ENCODE measurements around the gene ZGLP1.

ZGLP1 gene

GRCh38 chr19:10269333-10270179, 40.1 kb downstream of the ZGLP1 start:
- H3K4me3 Mint-ChIP-seq, result peak overlapping the region; percentile 36
- peaks cover 70% of the 10 kb centered on the region for H3K27me3 Mint-ChIP-seq (ENCODE audit: low read depth, poor library complexity)
- no peaks in the 10 kb centered on the region for H3K9me3 Mint-ChIP-seq
- DNase-seq, result peak; percentile 89
- no peak overlapping the region for H3K27ac Mint-ChIP-seq
- TF ChIP-seq CTCF (IDR thresholded peaks at IDR 0.05), result peak; percentile 93
- H3K36me3 Mint-ChIP-seq (ENCODE audit: low read depth), result no peaks in the 10 kb centered on the region
- no peaks in the 10 kb centered on the region for H3K4me1 Mint-ChIP-seq

- Mint-ChIP-seq H3K27ac (no peak overlapping the region), H3K4me1 (no peaks in the 10 kb centered on the region), H3K36me3 (ENCODE audit: low read depth) (no peaks in the 10 kb centered on the region), H3K9me3 (no peaks in the 10 kb centered on the region), H3K27me3 (ENCODE audit: low read depth, poor library complexity) (peaks cover 57% of the 10 kb centered on the region), H3K4me3 (no peak overlapping the region)
- DNase-seq, result no peak
- no peak for TF ChIP-seq CTCF (IDR thresholded peaks at IDR 0.05)
Measured at GRCh38 chr19:10268071-10268470, 41.5 kb downstream of the ZGLP1 start.

GRCh38 chr19:10266706-10267105, 42.9 kb downstream of the ZGLP1 start:
- H3K4me3 Mint-ChIP-seq, result no peak overlapping the region
- no peak overlapping the region for H3K27ac Mint-ChIP-seq
- TF ChIP-seq CTCF (IDR thresholded peaks at IDR 0.05), result no peak
- H3K4me1 Mint-ChIP-seq, result no peaks in the 10 kb centered on the region
- DNase-seq, result no peak
- peaks cover 48% of the 10 kb centered on the region for H3K27me3 Mint-ChIP-seq (ENCODE audit: low read depth, poor library complexity)
- no peaks in the 10 kb centered on the region for H3K9me3 Mint-ChIP-seq
- H3K36me3 Mint-ChIP-seq (ENCODE audit: low read depth), result no peaks in the 10 kb centered on the region

GRCh38 chr19:10262771-10263170, 46.8 kb downstream of the ZGLP1 start:
- H3K4me3 Mint-ChIP-seq, result no peak overlapping the region
- no peak overlapping the region for H3K27ac Mint-ChIP-seq
- no peaks in the 10 kb centered on the region for H3K9me3 Mint-ChIP-seq
- no peaks in the 10 kb centered on the region for H3K4me1 Mint-ChIP-seq
- H3K27me3 Mint-ChIP-seq (ENCODE audit: low read depth, poor library complexity), result peaks cover 17% of the 10 kb centered on the region
- peaks cover 5% of the 10 kb centered on the region for H3K36me3 Mint-ChIP-seq (ENCODE audit: low read depth)
- DNase-seq, result no peak
- no peak for TF ChIP-seq CTCF (IDR thresholded peaks at IDR 0.05)

GRCh38 chr19:10260141-10260584, 49.5 kb downstream of the ZGLP1 start:
- H3K27me3 Mint-ChIP-seq (ENCODE audit: low read depth, poor library complexity), result peaks cover 7% of the 10 kb centered on the region
- no peaks in the 10 kb centered on the region for H3K9me3 Mint-ChIP-seq
- no peak for TF ChIP-seq CTCF (IDR thresholded peaks at IDR 0.05)
- H3K36me3 Mint-ChIP-seq (ENCODE audit: low read depth), result peaks cover 22% of the 10 kb centered on the region
- H3K4me1 Mint-ChIP-seq, result no peaks in the 10 kb centered on the region
- no peak for DNase-seq
- no peak overlapping the region for H3K4me3 Mint-ChIP-seq
- H3K27ac Mint-ChIP-seq, result no peak overlapping the region

Measured in nephron progenitor cell (in vitro differentiated cells).